ENCODE data around the gene G0S2. TPM values are rescaled to one million over a fixed set of nuclear protein-coding genes. Genes with fewer than 3 reads are reported as not detected.

The G0S2 gene
- total and polyA plus RNA-seq, 9 of the 15 experiments (the other 6 are each of a cell fraction or from before 2014, with no cell fraction given), result 0.18 to 65.6 (median 11.4) TPM

- TF ChIP-seq ESRRB (CRISPR knock-in tag; IDR thresholded peaks at IDR 0.05; ENCODE audit: borderline replicate concordance) (no peak), LARP7 (IDR thresholded peaks at IDR 0.05) (no peak), TAF1 (IDR thresholded peaks at IDR 0.05; ENCODE audit: control insufficient read depth, extremely low read depth, insufficient read depth, low read length, severe bottlenecking) (no peak), SRSF7 (optimal IDR thresholded peaks at IDR 0.05; ENCODE audit: low read depth, low read length) (no peak), ZNF3 (CRISPR knock-in tag; IDR thresholded peaks at IDR 0.05) (no peak), POLR3G (IDR thresholded peaks at IDR 0.05; ENCODE audit: extremely low read depth, insufficient read length, insufficient replicate concordance) (no peak), TSHZ1 (CRISPR knock-in tag; IDR thresholded peaks at IDR 0.05) (no peak), ZNF282 (CRISPR knock-in tag; IDR thresholded peaks at IDR 0.05) (no peak), HIVEP1 (CRISPR knock-in tag; IDR thresholded peaks at IDR 0.05) (no peak), ILK (tag; IDR thresholded peaks at IDR 0.05; ENCODE audit: borderline replicate concordance, low read depth) (no peak), DMBX1 (CRISPR knock-in tag; IDR thresholded peaks at IDR 0.05; ENCODE audit: borderline replicate concordance) (peak; percentile 17; the same call in 1 of the 2 replicates), ZNF280A (IDR thresholded peaks at IDR 0.05; ENCODE audit: low read depth, partially characterized antibody) (no peak), TRIM24 (IDR thresholded peaks at IDR 0.05) (no peak), MTA3 (IDR thresholded peaks at IDR 0.05; ENCODE audit: borderline replicate concordance) (no peak), TRIM28 (IDR thresholded peaks at IDR 0.05) (no peak), EP400 (IDR thresholded peaks at IDR 0.05) (no peak), ZNF197 (CRISPR knock-in tag; IDR thresholded peaks at IDR 0.05; ENCODE audit: low read depth) (no peak), HBP1 (CRISPR knock-in tag; IDR thresholded peaks at IDR 0.05) (0 out of 2 replicates have a peak, but pooled peaks have one; percentile 27), NCOA1 (IDR thresholded peaks at IDR 0.05; ENCODE audit: low read depth) (no peak)
Observed at GRCh38 chr1:209672705-209673630, 2.2 kb upstream of the G0S2 start (continued).

Data from K562 (cell line).